ENCODE results near the gene IARS2.
"Not testable (repeated sequence)": the region's sequence is repeated elsewhere in the genome, so short reads cannot be mapped to it uniquely, and the experiment has no call there.

The IARS2 gene

GRCh38 chr1:220169887-220170286, 76.0 kb downstream of the IARS2 start:
- not testable (repeated sequence) for DNase-seq

- DNase-seq, result no peak
These were observed 77.0 kb downstream of the IARS2 start for GRCh38 chr1:220170836-220171526.

DNA sequence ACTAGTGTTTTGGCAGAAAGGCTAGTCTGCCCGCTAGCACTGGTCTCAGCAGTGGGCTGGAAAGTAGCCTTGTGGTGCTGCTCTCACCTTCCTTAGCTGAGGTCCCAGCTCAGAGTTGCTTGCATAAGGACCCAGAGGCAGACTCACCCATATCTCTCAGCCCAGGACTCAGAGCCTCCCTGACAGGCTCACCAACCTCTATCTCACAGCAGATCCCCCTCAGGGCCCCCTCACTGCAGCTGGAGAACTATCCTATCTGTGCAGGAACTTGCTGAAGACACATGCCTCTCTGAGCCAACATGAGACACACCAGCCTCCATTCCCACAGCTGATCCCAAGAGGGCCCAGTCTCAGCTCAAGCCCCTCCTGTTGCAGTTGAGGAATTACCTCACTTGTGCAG, 82.6 kb downstream of the IARS2 start:
- DNase-seq, result no peak

DNA sequence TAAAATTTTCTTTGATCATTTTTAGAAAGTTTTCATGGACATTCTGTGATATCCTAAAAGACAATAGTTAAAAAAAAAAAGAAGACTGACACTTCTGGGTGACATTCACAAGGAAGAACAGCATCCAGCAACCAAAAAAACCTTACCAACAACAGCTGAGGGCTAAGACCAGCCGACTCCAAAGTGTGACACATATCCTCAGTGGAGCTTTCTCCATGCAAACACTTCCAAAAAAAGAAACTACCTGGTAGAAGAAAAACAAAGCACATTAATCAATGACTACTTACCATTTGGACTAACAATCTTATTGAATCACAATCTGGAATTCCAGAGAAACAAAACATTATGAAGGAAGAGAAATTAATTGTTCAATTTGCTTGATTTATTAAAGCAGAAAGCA, 88.2 kb downstream of the IARS2 start:
- DNase-seq, result no peak

GRCh38 chr1:220182656-220183055, 88.7 kb downstream of the IARS2 start:
- no peak for DNase-seq

DNA sequence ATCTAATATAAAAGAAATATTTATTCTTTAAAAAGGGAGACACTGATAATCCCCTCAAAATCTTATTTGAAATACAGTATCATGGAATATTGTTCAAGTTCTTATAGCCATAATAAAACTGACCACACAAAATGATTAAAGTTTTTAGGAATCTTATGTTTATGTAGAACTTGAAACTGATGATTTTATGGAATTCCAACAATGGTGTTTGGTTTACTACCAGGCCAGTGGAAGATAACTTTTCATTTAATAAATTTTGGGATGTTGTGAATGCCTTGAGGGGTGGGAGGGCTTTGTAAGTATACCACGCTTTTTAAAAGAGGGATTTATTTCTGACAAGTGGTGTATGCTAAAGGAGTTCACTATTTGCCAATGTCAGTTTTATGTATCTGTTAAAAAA, 90.6 kb downstream of the IARS2 start:
- DNase-seq, result no peak

GRCh38 chr1:220186752-220187151, 92.8 kb downstream of the IARS2 start:
- DNase-seq, result no peak

DNA sequence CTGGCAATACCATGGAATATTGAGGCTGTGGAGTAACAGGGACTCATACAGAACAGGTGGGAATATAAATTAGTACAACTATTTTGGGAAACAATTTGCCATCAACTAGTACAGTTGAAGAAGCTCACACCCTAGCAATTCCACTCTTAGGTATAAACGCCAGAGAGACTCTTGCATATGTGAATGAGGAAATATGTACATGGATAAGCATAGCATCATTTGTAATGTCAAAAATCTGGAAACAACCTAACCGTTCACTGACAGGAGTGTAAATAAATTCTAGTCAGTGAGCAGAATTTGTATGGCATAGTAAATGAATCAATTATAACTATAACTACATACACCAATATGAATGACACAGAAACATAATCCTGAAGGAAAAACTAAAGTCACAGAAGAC, 94.6 kb downstream of the IARS2 start:
- no peak for DNase-seq

GRCh38 chr1:220189750-220190347, 95.9 kb downstream of the IARS2 start:
- DNase-seq, result no peak

DNA sequence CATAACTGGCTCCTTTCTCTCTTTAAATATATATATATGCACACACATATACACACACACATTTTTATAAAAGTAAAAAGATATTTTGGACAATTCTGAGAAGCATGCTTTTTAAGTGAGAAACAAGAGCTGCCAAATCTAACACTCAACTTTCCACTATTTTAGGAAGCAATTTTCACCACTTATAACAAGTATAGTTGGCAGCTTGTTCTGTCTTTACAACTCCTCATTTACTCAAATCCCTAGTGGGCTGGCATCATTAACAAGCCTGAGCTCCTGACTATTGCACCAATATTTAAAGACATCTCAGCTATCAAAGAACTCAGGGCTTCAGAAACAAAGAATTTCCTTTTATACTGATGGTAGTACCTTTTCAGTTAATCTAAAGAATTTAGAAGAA, 101.8 kb downstream of the IARS2 start:
- DNase-seq, result no peak

All from activated naive CD4-positive, alpha-beta T cell treated with Interleukin-2 at 50 U/mL for 16 hours (primary cell).